GM10847 (cell line): ENCODE results near the gene TBC1D9B.

Source experiments
- POLR2A ChIP-seq: IDR thresholded peaks from 2 replicates; pipeline ENCODE4 v1.6.1; 2011; ENCODE audit not compliant: insufficient read length; ENCODE audit errors: extremely low read depth

The TBC1D9B gene

GRCh38 chr5:179913461-179913860, 5.8 kb upstream of the TBC1D9B start:
- TF ChIP-seq POLR2A: no peak

DNA sequence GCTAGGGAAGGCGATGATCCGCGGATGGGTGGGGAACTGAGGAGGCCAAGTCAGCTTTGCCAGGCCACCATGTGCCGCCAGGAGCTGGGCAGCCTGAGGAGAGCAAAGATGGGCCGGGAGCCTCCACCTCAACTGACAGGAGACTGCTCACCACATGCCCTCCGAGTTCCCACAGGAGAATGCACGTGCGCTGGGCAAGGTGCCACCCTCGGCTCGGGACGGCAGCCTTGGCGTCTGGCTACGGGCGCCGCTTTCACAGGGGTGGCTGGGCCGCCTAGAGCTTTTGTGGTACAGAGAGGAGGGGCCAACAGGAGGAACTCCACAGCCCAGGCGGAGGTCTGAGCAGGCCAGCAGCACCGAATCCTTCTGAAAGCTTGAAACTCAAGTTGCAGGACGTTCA, 5.3 kb upstream of the TBC1D9B start:
- TF ChIP-seq POLR2A: no peak

DNA sequence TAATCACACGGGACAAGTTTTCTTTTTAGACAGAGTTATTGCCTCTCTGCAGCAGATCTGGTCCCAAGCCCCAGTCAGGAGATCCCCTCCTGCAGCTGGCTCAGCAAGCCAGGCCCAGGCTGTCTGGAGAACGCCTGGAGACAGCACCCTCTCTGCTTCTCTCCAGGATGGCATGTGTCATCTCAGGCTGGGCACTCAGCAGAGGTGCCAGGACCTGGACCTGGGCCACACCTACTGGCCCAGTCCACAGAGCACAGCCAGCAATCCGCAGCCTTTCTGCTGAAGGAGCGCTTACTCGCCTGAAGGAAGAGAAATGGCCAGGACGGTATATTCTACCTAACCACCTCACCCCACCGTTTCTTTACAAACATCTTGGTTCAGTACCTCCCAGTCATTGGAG, 4.7 kb upstream of the TBC1D9B start:
- no peak for TF ChIP-seq POLR2A

- TF ChIP-seq POLR2A: no peak
Observed at GRCh38 chr5:179909224-179909623, 1.5 kb upstream of the TBC1D9B start.

DNA sequence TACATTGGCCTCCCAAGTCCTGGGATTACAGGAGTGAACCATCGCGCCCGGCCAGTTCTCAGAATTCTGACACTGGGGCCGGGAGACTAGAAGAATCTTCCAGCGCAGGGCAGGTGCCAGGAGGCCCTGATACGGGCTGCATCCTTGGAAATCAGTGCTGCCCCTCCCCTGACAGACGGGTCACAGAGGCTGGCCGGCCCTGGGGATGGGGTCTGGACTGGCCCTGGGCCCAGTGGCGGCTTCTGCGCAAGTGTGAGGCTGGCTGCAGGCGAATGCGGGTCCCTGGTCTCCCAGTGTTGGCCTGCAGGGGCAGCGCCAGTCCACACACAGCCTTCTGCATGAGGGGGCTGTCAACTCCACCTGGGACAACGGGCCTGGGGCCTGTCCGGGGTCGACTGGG, 831 bp upstream of the TBC1D9B start:
- no peak for TF ChIP-seq POLR2A

- TF ChIP-seq POLR2A: no peak
Observed at GRCh38 chr5:179906795-179907555, 722 bp downstream of the TBC1D9B start.

DNA sequence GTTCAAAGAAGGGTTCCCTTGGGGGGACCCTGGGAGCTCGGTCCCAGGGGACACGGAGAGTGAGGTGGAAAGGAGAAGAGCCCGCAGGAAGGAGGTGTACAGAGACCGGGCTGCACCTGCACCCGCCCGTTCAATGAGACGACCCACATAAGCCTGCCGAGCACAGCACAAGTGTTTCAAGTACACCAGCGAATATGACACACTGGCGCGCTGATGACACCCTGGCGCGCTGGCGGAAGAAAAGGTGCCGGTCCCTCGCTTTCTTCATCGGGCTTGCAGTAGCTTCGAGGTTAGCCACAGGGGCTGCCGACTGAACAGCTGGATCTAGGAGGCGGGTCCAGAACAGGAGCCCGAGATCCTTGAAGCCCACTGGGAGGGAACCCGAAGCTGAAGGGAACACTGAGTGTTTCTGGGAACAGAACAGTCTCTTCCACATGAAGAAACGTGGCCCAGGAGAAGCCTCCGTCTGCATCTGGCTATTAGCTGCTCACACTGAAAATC, 1.4 kb downstream of the TBC1D9B start:
- TF ChIP-seq POLR2A: no peak

- no peak for TF ChIP-seq POLR2A
Observed at GRCh38 chr5:179905161-179905560, 2.5 kb downstream of the TBC1D9B start.

GRCh38 chr5:179904463-179905160, 3.1 kb downstream of the TBC1D9B start:
- TF ChIP-seq POLR2A: no peak

DNA sequence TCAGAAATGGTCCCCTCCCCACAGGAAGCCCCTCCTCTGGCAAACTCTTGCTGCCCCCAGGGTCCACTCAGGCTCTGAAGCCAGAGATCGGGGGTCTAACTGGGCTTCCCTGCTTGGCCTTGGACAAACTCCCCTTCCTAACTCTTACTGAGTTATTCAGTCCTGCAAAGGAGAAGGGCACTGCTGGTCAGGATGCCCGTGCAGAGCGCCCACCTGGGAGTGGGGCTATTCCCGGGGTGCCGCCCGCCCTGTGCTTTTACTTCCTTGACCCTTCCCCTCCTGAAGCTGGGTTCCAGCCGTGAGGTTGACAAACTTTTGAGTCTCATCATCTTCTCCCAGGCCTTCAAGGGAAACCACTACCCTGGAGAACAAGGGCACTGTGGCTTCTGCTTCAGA, 4.9 kb downstream of the TBC1D9B start:
- no peak for TF ChIP-seq POLR2A

DNA sequence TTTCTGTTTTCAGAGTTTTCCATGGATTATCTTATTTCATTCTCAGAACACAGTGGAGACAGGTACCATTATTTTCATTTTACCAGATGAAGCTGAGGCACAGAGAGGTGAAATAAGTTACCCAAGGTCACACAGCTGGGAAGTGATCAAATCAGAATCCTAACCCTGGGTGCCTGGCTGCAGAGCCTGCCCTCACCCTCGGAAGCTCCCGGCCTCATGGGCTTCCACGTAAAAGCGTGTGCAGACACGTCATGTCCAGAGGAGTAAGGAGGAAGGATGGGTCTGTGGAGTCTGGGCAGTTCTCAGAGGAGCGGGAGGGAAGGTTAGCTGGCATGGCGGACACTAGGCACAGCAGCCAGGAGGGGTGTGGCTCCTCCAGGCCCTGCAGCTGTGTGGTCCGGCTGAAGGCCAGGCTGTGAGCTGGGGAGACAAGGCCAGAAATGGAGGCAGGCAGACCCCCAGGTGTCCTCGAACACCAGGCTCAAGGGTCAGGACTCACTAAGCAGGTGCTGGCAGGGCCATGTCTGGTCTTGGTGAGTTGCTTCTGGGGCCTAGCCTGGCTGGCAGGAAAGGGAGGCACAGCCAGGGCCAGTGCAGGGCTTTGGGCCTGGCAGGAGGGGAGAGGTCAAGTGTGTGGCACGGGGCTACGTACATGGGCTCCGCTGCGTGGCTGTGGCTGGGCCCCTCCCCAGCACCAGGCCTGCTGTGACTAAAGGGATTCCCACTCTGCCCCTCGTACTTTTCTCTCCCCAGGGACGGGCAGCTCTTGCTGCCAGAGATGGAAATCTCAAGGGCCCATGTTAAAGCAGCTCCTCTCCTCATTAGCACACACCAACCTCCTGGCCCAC, 5.6 kb downstream of the TBC1D9B start:
- no peak for TF ChIP-seq POLR2A

- TF ChIP-seq POLR2A: no peak
Observed at GRCh38 chr5:179901462-179901861, 6.2 kb downstream of the TBC1D9B start.

GRCh38 chr5:179900711-179901110, 7.0 kb downstream of the TBC1D9B start:
- no peak for TF ChIP-seq POLR2A

- no peak for TF ChIP-seq POLR2A
Observed at GRCh38 chr5:179900206-179900605, 7.5 kb downstream of the TBC1D9B start.

GRCh38 chr5:179895861-179896260, 11.8 kb downstream of the TBC1D9B start:
- TF ChIP-seq POLR2A: no peak
